HepG2 (cell line): ENCODE measurements around the gene BPIFA2.
"Not testable (repeated sequence)": the region's sequence is repeated elsewhere in the genome, so short reads cannot be mapped to it uniquely, and the experiment has no call there.

Experiments used
- EP300 ChIP-seq, 3 experiments: sonication (generic) in 1 of 3; formaldehyde crosslinking in 1 of 3; IDR thresholded peaks; 2 replicates each; pipeline versions ENCODE4 v1.5.1 to v1.6.1; 2011 to 2020; ENCODE audit warnings: low read depth in 2 of 3, low read length in 2 of 3, borderline replicate concordance in 1 of 3, improper control_type of control experiment in 1 of 3, mild to moderate bottlenecking in 1 of 3, missing genetic modification reagents in 1 of 3, moderate library complexity in 1 of 3
- NFYB ChIP-seq: sonication (generic); formaldehyde crosslinking; IDR thresholded peaks from 2 replicates; pipeline ENCODE4 v1.4.0; 2020; ENCODE audit warnings: missing genetic modification reagents
- PCBP2 ChIP-seq: fragments of 200-400 bp; formaldehyde crosslinking; optimal IDR thresholded peaks from 2 replicates; pipeline ENCODE3; 2018; ENCODE audit warnings: low read length, low read depth; ENCODE audit not compliant: poor library complexity, severe bottlenecking
- POLR2A ChIP-seq, 2 experiments: IDR thresholded peaks; 2 replicates each; pipeline ENCODE4 v1.6.1; 2011; ENCODE audit warnings: low read depth in 2 of 2, low read length in 2 of 2, mild to moderate bottlenecking in 1 of 2, moderate library complexity in 1 of 2; ENCODE audit not compliant: insufficient read depth in 1 of 2
- SMARCC2 ChIP-seq: fragments of 450-650 bp; IDR thresholded peaks from 2 replicates; pipeline ENCODE4 v1.6.1; 2017; ENCODE audit warnings: antibody characterized with exemption, mild to moderate bottlenecking
- ZNF251 ChIP-seq: sonication (generic); formaldehyde crosslinking; IDR thresholded peaks from 2 replicates; pipeline ENCODE4 v1.9.0; 2021; ENCODE audit warnings: mild to moderate bottlenecking, missing genetic modification reagents
- ZZZ3 ChIP-seq: sonication (generic); formaldehyde crosslinking; IDR thresholded peaks from 2 replicates; pipeline ENCODE4 v1.4.0; 2020; ENCODE audit warnings: missing genetic modification reagents, mild to moderate bottlenecking, borderline replicate concordance

GRCh38 chr20:33185031-33185590 lies 17.2 kb downstream of the BPIFA2 start:
- not testable (repeated sequence) for TF ChIP-seq NFYB (CRISPR knock-in tag); EP300 (IDR thresholded peaks at IDR 0.05; ENCODE audit: low read depth in 2 of 2, low read length in 2 of 2); EP300 (CRISPR knock-in tag; IDR thresholded peaks at IDR 0.05; ENCODE audit: borderline replicate concordance); SMARCC2; ZZZ3 (CRISPR knock-in tag); ZNF251; PCBP2; POLR2A (IDR thresholded peaks at IDR 0.05; ENCODE audit: insufficient read depth in 1 of 2, low read depth in 2 of 2, low read length in 2 of 2)
